GM19397 (cell line): ENCODE data around the gene RUNX2.

Experiments
- ATAC-seq: cut with Tn5 transposase; IDR thresholded peaks from one replicate; pipeline ENCODE4 v1.9.1; 2021; ENCODE audit warnings: mild to moderate bottlenecking, moderate library complexity; ENCODE audit not compliant: unreplicated experiment

Gene RUNX2

DNA sequence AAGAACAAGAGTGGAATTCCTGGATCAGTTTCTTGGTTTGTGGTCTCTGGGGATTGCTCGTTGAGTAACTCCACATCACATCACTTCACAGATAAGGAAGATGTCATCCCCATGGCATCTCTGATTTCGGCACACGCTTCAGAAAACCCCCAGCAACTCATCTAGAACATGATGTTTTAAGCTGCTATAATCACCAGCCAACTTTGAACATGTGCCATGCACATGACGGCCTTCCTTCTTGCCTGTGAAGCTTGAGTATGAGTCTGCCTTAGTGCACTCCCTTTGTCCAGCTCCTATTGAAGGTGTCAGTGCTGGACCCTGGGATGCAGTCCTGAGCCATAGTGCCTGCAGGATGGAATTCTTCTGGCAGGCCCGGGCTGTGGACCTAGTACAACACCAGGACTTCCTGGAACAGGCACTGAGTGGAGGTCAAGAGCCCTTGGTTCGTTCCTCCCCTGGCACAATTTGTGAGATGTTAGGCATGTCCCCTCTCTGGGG lies 281.1 kb downstream of the RUNX2 start:
- ATAC-seq, result no peak

DNA sequence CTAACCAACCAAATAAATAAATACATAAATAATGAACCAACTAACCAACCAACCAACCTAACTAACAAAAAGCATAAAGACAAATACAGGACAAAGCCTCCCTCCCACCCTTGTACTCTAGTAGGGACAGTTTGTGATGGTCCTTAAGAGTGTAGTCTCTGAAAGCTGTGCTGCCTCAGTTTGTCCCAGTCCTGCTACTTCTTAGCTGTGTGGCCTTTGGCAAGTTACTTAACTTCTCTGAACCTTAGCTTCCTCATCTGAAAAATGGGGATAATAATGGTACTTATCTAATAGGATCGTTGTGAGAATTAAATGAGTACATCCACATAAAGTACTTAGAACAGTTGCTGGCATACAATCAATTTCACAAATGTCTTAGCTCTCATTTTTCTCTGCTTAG lies 282.2 kb downstream of the RUNX2 start:
- no peak for ATAC-seq

DNA sequence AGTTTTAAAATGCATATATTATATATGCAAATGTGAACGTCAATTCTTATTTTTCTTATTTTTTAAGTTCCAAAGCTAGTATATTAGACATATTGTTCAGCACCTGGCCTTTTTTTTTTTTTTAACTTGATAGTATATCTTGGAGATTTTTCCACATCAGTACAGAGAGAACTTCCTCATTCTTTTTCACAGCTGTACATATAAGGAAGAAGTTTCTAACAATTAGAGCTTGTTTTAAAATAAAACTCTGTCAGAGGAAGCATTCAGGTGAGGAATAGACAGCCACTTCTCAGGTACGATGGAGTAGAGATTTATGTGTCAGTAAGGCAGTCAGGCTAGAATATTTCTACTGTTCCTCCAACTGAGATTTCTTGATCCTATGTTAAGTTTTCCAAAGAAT lies 282.7 kb downstream of the RUNX2 start:
- no peak for ATAC-seq

DNA sequence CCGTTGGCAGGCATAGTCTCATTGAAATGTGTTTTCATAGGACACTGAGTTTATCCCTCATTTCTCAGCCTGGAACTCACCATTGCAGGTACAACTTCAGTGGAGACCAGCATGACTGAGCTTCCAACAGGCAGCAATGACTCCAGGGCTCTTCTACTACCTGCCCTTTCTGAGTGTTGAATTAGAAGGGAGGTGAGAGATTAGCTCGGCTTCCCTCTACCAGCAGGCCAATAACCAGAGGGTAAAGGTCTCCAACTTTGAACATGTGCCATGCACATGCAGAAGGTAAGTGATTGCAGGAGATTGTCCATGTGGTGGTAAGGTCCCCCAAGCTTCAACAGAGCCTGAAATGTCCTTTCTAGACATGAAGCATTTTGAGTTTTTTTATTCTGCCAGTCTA lies 283.4 kb downstream of the RUNX2 start:
- ATAC-seq, result no peak

DNA sequence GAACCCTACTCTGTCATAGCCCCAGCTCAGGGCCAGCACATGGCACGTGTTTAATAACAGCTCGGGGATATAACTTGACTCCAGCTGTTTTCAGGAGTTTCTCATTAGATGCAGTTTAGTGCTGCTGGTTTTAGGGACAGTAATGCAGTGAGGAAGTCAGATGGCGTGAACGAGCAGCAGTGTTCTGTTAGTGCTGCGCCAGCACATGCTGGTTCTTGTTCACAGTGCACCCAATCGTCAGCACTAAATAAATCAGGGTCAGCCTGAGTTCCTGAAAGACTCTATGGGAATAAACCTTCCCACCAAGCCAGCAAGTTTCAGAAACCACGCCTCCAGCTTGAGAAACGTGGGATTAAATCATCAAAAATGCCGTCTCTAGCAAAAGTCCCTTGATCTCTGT lies 285.5 kb downstream of the RUNX2 start:
- no peak for ATAC-seq

DNA sequence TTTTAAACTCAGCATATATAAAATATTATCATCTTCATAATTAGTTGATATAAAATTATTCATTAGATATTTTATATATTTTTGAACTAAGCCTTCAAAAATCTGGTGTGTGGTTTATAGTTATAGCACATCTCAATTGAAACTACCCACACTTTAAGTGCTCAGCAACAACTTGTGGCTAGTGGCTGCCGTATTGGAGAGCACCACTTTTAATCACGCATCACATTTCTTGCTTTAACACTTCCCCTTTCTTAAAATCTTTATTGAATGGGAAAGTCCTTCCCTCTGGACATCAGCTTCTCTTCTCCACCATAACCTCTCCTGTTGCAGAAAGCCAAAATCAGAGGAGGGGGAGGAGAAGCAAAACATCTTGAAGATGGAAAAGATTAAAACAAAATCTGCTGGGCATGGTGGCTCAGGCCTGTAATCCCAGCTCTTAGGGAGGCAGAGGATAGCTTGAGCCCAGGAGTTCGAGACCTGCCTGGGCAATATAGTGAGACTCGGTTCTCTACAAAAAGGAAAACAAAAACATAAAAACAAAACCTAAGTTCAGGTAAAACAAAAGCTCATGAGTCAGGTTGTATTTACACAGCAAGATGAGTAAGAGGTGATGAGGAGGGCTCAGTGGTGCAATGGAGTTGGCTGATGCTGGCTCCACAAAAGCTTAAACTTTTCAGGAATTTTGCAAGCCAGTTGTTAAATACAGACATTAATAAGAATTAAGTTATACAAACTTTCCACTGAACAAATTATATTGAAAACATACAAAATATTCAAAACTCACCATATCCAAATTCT lies 286.6 kb downstream of the RUNX2 start:
- no peak for ATAC-seq

DNA sequence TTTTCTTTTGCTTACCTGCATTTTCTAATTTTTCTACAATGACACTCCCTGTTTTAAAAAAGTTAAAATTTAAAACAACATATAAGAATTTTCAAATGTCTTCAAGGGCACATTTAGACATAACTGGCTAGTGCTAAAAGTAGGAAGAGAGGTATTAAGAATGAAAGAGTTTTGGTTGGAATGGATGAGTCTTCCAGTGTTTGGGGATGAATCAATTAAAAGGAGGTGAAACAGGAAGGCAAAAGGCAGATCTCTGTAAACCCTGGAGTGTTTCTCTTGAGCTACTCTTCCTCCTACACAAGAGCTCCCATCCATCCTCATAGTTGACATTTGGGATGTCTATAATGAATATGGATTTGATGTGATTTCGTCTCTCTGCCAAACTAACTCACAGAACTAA lies 288.1 kb downstream of the RUNX2 start:
- ATAC-seq, result no peak

DNA sequence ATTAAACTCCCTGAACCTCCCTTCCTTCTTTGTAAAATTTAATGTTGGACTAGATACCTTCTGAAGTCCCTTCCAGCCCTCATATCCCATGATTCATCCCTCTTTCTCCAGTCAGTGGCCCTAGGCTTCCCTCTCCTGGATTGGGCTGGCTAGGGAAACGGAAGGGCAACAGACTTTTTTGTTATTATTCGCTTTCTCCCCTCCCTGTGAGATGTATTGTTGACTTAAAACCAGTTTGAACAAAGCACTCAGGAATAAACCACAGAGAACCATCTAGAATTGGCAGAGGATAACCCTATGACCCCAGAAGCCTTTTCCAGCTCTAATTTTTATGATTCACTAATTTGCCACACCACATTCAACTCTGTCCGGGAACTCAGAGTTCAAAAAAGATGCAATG lies 289.3 kb downstream of the RUNX2 start:
- ATAC-seq, result no peak

DNA sequence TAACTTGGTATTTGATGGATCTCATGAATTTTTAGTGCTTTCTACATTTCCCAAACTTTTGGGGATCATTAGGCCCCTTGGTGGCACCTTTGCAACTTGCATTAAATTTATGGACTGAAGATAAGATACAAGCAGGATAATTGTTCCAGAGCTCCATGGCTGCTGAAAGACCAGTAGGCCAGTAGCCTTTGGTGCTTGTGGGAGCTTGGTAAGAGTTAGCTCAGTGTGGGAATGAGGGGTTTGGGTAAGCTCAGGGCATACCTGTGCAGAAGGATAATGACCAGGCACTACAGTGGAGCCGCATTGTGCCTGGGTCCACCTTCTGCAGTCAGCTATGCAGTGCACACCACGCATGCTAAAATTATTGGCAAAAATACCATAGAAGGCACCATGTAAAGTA lies 290.1 kb downstream of the RUNX2 start:
- ATAC-seq, result no peak

DNA sequence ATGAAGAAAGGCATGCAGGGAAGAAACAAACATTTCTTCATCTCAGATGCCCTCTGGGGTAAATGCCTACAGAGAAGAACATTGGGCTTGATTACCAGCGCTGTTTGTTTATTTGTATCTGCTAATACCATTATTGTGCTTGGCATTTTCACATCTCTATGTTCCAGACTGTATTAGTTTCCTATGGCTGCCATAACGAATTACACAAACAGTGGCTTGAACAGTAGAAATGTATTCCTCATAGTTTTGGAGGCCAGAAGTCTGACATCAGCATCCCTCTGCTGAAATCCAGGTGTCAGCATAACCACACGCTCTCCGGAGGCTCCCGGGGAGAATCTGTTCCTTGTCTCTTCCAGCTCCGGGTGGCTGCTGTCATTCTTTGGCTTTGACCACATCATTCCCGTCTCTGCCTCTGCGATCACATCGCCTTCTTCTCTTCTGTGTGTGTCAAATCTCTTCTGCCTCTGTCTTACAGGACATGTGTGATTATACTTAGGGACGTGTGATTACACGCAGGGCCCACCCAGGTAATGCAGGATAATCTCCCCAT lies 291.2 kb downstream of the RUNX2 start:
- no peak for ATAC-seq

DNA sequence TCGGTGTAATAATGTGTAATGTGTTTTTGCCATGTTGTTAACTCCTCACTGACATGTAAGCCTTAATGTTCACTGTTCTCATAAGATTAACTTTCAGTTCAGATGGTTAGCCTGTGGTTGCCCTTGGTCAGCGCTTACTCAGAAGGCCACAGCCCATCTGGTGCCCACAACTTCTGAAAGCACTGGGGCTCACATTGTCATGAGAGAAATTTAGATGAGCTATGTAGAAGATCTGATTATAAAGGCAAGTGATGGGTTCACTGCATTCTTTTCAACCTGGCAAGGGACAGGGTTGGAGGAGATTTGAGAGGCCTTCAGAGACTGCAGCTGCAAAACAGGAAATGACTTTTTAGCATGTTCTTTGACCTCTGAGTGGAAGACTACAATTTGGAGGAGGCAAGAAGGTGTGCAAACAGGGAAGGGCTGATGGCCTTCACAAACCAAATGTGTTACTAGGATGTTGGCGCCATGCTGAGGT lies 291.9 kb downstream of the RUNX2 start:
- no peak for ATAC-seq

DNA sequence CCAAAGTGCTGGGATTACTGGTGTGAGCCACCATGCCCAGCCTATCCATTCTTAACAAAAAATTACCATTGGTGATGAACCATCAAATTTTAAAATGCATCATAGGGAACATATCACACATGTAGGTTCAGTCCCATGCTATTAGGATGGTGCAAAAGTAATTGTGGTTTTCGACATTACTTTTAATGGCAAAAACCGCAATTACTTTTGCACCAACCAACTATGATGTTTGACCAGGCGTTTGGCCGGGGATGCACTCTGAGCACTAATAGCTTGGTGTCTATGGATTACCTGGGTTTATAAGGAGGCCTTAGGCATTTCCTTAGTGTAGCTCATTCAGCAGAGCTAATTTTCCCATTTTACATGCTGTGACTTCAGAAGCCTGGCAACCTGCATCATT lies 296.1 kb downstream of the RUNX2 start:
- ATAC-seq, result no peak

DNA sequence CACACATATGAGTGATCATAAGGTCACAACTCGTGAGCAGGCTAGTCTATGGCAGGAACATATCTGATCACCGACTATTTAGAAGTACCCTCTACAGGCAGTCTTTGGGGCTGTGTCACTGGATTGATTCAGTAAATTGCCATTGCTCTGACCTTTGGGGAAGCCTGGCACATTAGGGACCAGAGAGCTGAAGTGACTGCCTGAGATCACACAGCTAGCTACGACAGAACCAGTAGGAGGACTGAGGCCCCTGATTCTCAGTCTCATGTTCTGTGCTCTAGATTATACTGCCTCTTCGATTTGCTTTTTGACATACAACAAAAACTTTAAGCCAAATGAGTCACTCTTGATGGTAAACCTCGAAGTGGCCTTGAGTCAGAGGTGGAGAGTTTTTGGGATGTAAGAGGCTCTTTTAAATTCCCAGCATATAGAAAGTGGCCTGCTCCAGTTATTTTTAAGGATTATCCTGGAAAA lies 297.1 kb downstream of the RUNX2 start:
- no peak for ATAC-seq

DNA sequence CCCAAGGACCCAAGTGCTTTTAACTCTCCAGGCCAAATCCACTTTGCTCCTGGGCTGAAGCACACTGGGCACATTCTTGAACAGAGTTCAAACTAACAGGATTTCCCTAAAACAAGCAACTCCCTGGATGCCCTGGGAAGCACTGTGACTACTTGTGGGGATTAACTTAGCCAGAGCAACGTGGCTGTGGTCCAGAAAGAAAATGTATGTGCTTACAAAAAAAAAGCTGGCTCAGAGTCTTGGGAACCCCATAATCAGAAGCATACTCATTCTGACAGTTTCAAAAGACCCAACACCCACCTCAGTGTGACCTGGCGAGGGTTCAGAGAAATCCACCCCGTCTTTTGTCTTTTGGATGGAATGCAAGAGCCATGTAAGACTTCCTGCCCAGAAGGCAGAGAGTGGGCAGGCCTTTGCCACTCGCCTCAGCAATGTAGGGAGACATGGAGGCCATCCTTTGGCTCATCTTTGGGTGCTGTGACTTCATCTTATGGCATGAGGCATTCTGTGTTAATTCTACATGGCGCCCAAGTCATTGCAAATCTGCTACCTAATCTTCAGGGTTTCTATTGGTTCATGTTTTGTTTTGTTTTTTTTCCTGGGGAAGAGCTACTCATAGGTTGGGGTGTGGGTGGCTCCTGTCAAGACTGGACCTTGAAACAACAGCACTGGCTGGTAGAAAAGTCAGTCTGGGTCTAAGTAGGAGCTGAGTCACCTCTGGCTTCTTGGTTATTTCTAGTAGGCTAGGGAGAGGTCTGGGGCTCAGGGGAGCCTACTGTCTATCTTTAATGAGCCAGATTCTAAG lies 298.2 kb downstream of the RUNX2 start:
- ATAC-seq, result no peak

DNA sequence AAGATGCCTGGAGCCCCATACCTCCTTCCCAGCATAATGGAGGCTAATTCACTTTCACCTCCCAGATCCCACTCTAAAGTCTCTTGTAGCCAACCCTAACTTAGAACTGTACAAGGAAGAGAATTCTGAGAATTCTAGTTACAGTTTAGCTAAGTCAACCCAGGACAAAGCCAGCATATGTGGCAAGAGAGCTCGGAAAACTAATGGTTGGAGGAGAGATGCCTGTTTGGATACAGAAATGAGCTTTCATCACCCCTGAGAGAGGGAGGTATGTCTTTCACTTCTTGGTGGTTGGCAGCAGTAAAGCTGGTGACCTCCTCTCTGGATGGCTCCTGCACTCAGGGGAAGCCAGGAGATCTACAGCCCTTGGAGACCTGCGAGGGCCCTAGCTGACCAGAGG lies 302.2 kb downstream of the RUNX2 start:
- ATAC-seq, result no peak

DNA sequence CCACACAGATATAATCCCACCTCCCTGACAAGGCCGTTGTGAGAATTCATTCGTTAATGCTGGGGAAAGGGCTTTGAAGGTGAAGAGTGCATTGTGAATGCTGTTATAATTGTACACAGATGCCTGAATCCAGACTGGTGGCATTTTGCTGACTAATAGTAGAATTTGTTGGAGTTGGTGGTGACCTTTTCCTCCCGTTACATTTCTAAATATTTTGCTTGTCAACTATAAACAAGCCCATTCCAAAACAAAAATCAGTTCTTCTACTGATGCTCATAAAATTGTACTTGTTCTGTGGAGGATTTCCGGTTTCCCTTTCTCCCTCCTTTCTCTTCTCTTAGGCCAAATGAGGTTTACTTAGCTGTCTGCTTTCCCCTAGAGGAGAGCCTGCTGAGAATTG lies 302.7 kb downstream of the RUNX2 start:
- no peak for ATAC-seq

DNA sequence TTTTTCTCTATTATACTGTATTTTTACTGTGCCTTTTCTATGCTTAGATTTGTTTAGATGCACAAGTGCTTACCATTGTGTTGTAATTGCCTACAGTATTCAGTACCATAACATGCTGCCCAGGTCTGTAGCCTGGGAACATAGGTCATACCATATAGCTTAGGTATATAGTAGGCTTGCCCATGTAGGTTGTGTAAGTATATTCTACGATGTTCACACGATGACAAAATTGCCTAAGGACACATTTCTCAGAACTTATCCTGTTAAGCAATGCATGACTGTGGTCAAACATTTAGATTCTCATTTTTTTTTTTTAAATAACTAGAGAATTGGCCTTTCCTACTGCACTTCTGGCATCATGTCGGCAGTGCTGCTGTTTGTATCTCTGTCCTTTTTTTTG lies 303.3 kb downstream of the RUNX2 start:
- ATAC-seq, result no peak

DNA sequence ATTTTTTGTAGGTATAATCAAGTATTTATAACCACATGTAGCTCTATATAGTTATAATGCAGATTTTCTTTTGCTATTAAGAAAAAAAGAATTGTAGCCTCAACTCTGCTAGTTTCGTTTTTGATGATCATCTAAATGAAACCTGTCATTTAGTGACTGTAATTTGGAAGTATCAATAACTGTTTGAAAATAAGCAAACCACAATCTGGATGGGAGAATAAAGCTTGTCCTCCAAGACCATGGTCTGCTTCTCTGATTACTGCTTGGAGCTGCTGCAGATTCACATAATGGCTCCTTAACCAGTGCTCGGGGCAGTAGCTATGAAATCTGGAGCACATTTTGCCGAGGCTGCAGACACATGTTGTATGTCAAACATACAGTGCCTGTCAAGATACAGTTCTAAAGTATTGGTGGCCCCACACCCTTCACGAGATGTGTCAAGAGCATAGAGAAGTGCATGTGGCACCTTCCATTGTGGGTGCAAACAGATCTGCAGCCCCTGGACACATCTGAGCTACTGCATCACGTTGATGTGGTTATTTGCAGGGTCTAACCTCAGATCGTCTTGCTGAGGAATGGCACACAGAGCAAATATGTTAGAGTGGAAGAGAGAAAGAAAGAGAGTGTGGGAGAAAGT lies 305.3 kb downstream of the RUNX2 start:
- ATAC-seq, result no peak

DNA sequence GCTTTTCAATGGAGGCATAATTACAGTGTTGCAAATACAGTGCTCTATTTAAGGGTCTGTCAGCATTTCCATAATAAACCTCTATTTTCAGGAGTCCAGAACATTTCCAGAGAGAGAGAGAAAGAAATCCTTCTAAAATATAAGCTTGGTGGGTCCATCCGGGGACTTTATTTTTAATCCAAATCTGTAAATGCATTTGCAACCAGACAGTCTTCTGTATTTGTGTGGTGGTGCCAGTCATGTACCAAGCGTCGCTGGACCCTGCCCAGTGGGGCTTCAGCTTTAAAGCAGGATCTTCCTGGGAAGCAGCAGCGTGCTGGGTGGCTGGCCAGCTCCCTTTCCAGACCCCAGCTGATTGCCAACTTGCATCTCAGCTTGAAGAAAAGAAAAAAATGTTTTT lies 306.1 kb downstream of the RUNX2 start:
- ATAC-seq, result no peak

DNA sequence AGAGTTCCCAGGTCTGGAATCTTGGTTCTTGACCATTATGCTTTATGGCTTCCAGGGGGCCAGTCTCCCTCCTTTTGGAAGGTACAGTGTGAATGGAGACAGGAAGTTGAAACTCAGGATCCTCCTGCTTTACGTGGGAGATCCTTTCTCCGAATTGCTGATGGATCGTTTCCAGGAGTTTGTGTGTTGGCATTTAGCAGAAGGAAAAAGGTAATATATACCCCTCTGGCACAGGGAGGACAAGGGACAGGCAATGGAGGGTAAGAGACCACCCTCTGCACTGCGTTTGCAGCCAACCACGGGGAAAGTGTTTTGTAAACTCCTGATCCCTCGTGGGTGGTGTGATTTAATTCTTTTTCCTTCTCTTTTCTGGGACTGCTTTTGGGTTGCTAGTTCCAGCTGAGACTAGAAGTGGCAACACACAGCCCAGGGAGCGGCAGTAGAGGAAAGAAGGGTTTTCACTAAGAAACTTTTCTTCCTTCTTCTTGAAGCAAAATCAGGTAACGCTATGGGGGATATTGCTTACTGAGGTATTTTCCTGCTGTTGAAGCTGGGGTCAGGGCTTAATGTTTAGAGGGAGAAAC lies 307.2 kb downstream of the RUNX2 start:
- no peak for ATAC-seq

DNA sequence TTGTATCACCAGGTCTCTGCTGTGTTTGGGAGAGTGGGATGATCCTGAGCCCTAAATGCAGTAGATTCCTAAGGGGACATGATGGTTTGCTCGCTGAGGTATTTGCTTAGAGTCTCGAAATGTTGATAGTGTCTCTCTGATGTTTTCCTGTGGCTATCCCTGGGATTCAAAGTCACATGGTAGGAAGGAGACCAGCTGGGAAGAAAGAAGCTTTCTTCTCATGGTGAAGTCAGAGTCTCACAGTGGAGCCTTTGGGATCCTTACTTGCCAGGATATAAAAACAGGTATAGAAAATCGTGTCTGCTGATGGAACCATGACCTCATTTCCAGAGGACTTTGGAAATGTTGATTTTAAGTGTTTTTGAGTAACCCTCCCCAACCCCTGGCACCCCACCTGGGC lies 308.9 kb downstream of the RUNX2 start:
- ATAC-seq, result no peak
